Adipose tissue (tissue), 3 donors: ENCODE data around the gene FNDC8. TPM values are rescaled to one million over a fixed set of nuclear protein-coding genes. Genes with fewer than 3 reads are reported as not detected.
A peak's percentile ranks its signal among the peaks of the same experiment; 100 is the strongest.
"Not testable (repeated sequence)": the region's sequence is repeated elsewhere in the genome, so short reads cannot be mapped to it uniquely, and the experiment has no call there.

Source experiments
- H3K27ac ChIP-seq: one replicate; pipeline ENCODE4 v1.5.1; 2013; ENCODE audit warnings: low read depth, low read length
- WGBS, 3 donors: extraction: QIAGEN DNeasy Blood & Tissue Kit; methylation state at CpG; one replicate each; pipeline ENCODE4 v1.1.7; 2013; 5-methylcytosine and 5-hydroxymethylcytosine counted together
- polyA plus RNA-seq, 3 donors: library from polyadenylated mRNA; stranded (reverse); fragments of 200-250 nt; gene quantifications; one replicate each; pipeline ENCODE4 v1.2.3, GENCODE V29; 2013
- donor health status: healthy with polysubstance abuse.
- donor health status: Bipolar disorder and iron deficiency.
- donor health status: healthy.

Gene FNDC8
- polyA plus RNA-seq, 3 donors: 0.03 to 0.09 TPM; not detected in 1

- 28 to 43% (median 32%) methylated on average over 22 of the region's 22 CpGs for WGBS, 3 donors
Measured at GRCh38 chr17:35089586-35090296, 31.7 kb upstream of the FNDC8 start.

GRCh38 chr17:35090707-35091106 is 30.7 kb upstream of the FNDC8 start:
- not testable (repeated sequence) for H3K27ac ChIP-seq
- 87 to 90% (median 89%) methylated on average over 11 of the region's 11 CpGs for WGBS, 3 donors

More at GRCh38 chr17:35089586-35090296, 31.7 kb upstream of the FNDC8 start:
- H3K27ac ChIP-seq: peak overlapping the region; percentile 64

- 65 to 88% (median 79%) methylated on average over 2 of the region's 2 CpGs for WGBS, 3 donors
- no peak overlapping the region for H3K27ac ChIP-seq
Measured at GRCh38 chr17:35094902-35095301, 26.5 kb upstream of the FNDC8 start.

GRCh38 chr17:35095741-35096140 is 25.7 kb upstream of the FNDC8 start:
- WGBS, 3 donors: 88 to 100% (median 100%) methylated on average over 1 of the region's 1 CpG
- no peak overlapping the region for H3K27ac ChIP-seq

- no peak overlapping the region for H3K27ac ChIP-seq
- WGBS, 3 donors: 84 to 97% (median 91%) methylated on average over 2 of the region's 2 CpGs
Measured at GRCh38 chr17:35097776-35098175, 23.6 kb upstream of the FNDC8 start.

GRCh38 chr17:35099908-35100307 is 21.5 kb upstream of the FNDC8 start:
- WGBS, 3 donors: 62 to 90% (median 77%) methylated on average over 3 of the region's 3 CpGs
- H3K27ac ChIP-seq: no peak overlapping the region

GRCh38 chr17:35101036-35101435 is 20.4 kb upstream of the FNDC8 start:
- no peak overlapping the region for H3K27ac ChIP-seq
- WGBS, 3 donors: 87 to 94% (median 92%) methylated on average over 14 of the region's 14 CpGs

GRCh38 chr17:35101725-35102124 is 19.7 kb upstream of the FNDC8 start:
- no peak overlapping the region for H3K27ac ChIP-seq
- WGBS, 3 donors: 88 to 93% (median 91%) methylated on average over 2 of the region's 2 CpGs

GRCh38 chr17:35103271-35103670 is 18.1 kb upstream of the FNDC8 start:
- H3K27ac ChIP-seq: no peak overlapping the region
- 91 to 97% (median 95%) methylated on average over 5 of the region's 5 CpGs for WGBS, 3 donors

GRCh38 chr17:35104844-35105450 is 16.5 kb upstream of the FNDC8 start:
- WGBS, 3 donors: 96 to 97% (median 96%) methylated on average over 5 of the region's 5 CpGs
- H3K27ac ChIP-seq: no peak overlapping the region

GRCh38 chr17:35110791-35111190 is 10.6 kb upstream of the FNDC8 start:
- WGBS, 3 donors: 97 to 99% (median 99%) methylated on average over 17 of the region's 17 CpGs
- H3K27ac ChIP-seq: not testable (repeated sequence)

GRCh38 chr17:35116845-35117244 is 4.6 kb upstream of the FNDC8 start:
- 86% methylated on average over 12 of the region's 12 CpGs for WGBS, 3 donors

GRCh38 chr17:35117984-35118383 is 3.4 kb upstream of the FNDC8 start:
- no peak overlapping the region for H3K27ac ChIP-seq

More at GRCh38 chr17:35116845-35117244, 4.6 kb upstream of the FNDC8 start:
- H3K27ac ChIP-seq: no peak overlapping the region

GRCh38 chr17:35119370-35120165 is 1.8 kb upstream of the FNDC8 start, which contains the start of gene RAD51D:
Gene RAD51D (minus strand): TSS chr17:35119860. CDS start chr17:35119613, 247 bp downstream.
- no peak within 1 kb of the TSS for H3K27ac ChIP-seq

GRCh38 chr17:35127751-35128514 is 6.5 kb downstream of the FNDC8 start:
- 69 to 85% (median 69%) methylated on average over 11 of the region's 11 CpGs for WGBS, 3 donors
- H3K27ac ChIP-seq: no peak overlapping the region

More at GRCh38 chr17:35119370-35120165, 1.8 kb upstream of the FNDC8 start, which contains the start of gene RAD51D:
- WGBS, 3 donors: 0 to 1% (median 1%) methylated on average over 56 to 71 of the region's 72 CpGs

- no peak overlapping the region for H3K27ac ChIP-seq
Measured at GRCh38 chr17:35129154-35129972, 7.9 kb downstream of the FNDC8 start.

GRCh38 chr17:35129973-35130351 is 8.5 kb downstream of the FNDC8 start:
- no peak overlapping the region for H3K27ac ChIP-seq
- 87 to 91% (median 91%) methylated on average over 5 of the region's 5 CpGs for WGBS, 3 donors

More at GRCh38 chr17:35129154-35129972, 7.9 kb downstream of the FNDC8 start:
- 68 to 79% (median 74%) methylated on average over 11 of the region's 11 CpGs for WGBS, 3 donors

- 88 to 98% (median 97%) methylated on average over 3 of the region's 3 CpGs for WGBS, 3 donors
- H3K27ac ChIP-seq: no peak overlapping the region
Measured at GRCh38 chr17:35130392-35130791, 9.0 kb downstream of the FNDC8 start.
